Activated effector memory CD4-positive, alpha-beta T cell treated with Interleukin-2 at 50 U/mL for 16 hours (primary cell): Measurements from ENCODE around the gene PAXX.
"Not testable (repeated sequence)": the region's sequence is repeated elsewhere in the genome, so short reads cannot be mapped to it uniquely, and the experiment has no call there.

Source experiments
- DNase-seq: peaks from one replicate; pipeline ENCODE4 v3.0.0-alpha.2; 2020

Gene PAXX

GRCh38 chr9:136983167-136983566 is 9.1 kb upstream of the PAXX start:
- DNase-seq: no peak

GRCh38 chr9:136983656-136984314 is 8.4 kb upstream of the PAXX start:
- DNase-seq: no peak

GRCh38 chr9:136984464-136985026 is 7.7 kb upstream of the PAXX start:
- DNase-seq: no peak

GRCh38 chr9:136985027-136985602 is 7.1 kb upstream of the PAXX start:
- DNase-seq: no peak

- DNase-seq: no peak
These were observed 6.4 kb upstream of the PAXX start for GRCh38 chr9:136985853-136986252.

GRCh38 chr9:136988872-136989271 is 3.4 kb upstream of the PAXX start:
- DNase-seq: no peak

GRCh38 chr9:136990242-136990911 is 1.8 kb upstream of the PAXX start:
- no peak for DNase-seq

GRCh38 chr9:136992819-136993369 is 672 bp downstream of the PAXX start:
- DNase-seq: no peak

GRCh38 chr9:136994180-136994887 is 2.1 kb downstream of the PAXX start:
- DNase-seq: no peak

GRCh38 chr9:136994888-136995230 is 2.6 kb downstream of the PAXX start:
- no peak for DNase-seq

GRCh38 chr9:136995362-136995761 is 3.1 kb downstream of the PAXX start:
- DNase-seq: no peak

- DNase-seq: no peak
These were observed 3.6 kb downstream of the PAXX start for GRCh38 chr9:136995772-136996311.

- peak; percentile 52 for DNase-seq
These were observed 4.4 kb downstream of the PAXX start, which contains the start of gene CLIC3 for GRCh38 chr9:136996361-136997292. CLIC3 (minus strand) TSS chr9:136996568; CDS start chr9:136996543, 25 bp downstream.

GRCh38 chr9:136997371-136997770 is 5.1 kb downstream of the PAXX start:
- no peak for DNase-seq

- DNase-seq: no peak
These were observed 5.6 kb downstream of the PAXX start for GRCh38 chr9:136997830-136998234.

GRCh38 chr9:137000177-137000930 is 8.1 kb downstream of the PAXX start:
- no peak for DNase-seq

- no peak for DNase-seq
These were observed 9.8 kb downstream of the PAXX start for GRCh38 chr9:137001857-137002645.

GRCh38 chr9:137002646-137003041 is 10.4 kb downstream of the PAXX start:
- no peak for DNase-seq

GRCh38 chr9:137004285-137004684 is 12.1 kb downstream of the PAXX start:
- not testable (repeated sequence) for DNase-seq
